Upper lobe of left lung (tissue), 4 donors: ENCODE measurements around the gene CEACAM19.

Experiments
- EP300 ChIP-seq, 4 donors: sonication (generic); formaldehyde crosslinking; IDR thresholded peaks; one replicate each; pipeline ENCODE4 v1.5.1; 2017; ENCODE audit warnings: antibody characterized with exemption in 4 of 4, control low read depth in 2 of 4
- POLR2A ChIP-seq, 4 donors: fragments of 450-650 bp; IDR thresholded peaks; one replicate each; pipeline ENCODE4 v1.5.1; 2016 to 2017; ENCODE audit warnings: antibody characterized with exemption in 4 of 4, mild to moderate bottlenecking in 2 of 4
- TF ChIP-seq, protein P1 (sequence below), 6 experiments: fragments of 450-650 bp in 4 of 6; fragments of 200-600 bp in 2 of 6; sonication (generic) in 2 of 6; IDR thresholded peaks; one replicate each; pipeline ENCODE4 v1.5.1; 2016 to 2019; ENCODE audit warnings: antibody characterized with exemption in 6 of 6

DNA sequence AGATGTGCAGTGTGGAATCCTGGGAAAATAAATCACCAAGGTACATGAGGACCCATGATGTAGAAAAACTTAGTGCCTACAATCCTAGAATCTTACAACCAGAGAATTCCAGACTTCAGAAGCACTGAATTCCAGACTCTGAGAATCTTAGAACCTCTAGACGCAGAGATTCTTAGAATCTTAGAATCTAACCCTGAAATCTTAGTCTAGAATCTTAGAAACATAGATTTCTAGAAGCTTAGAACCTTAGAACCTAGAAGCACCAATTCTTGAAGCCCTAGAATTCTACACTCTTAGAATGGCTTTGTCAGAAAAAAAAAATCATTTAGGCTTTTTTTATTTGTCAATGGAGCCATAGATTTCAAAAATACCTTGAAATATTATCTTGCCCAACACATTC, 33.7 kb downstream of the CEACAM19 start:
- TF ChIP-seq POLR2A (IDR thresholded peaks at IDR 0.05), result no peak
- TF ChIP-seq, protein P1, sequence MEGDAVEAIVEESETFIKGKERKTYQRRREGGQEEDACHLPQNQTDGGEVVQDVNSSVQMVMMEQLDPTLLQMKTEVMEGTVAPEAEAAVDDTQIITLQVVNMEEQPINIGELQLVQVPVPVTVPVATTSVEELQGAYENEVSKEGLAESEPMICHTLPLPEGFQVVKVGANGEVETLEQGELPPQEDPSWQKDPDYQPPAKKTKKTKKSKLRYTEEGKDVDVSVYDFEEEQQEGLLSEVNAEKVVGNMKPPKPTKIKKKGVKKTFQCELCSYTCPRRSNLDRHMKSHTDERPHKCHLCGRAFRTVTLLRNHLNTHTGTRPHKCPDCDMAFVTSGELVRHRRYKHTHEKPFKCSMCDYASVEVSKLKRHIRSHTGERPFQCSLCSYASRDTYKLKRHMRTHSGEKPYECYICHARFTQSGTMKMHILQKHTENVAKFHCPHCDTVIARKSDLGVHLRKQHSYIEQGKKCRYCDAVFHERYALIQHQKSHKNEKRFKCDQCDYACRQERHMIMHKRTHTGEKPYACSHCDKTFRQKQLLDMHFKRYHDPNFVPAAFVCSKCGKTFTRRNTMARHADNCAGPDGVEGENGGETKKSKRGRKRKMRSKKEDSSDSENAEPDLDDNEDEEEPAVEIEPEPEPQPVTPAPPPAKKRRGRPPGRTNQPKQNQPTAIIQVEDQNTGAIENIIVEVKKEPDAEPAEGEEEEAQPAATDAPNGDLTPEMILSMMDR (IDR thresholded peaks at IDR 0.05), result no peak
- no peak for TF ChIP-seq EP300 (IDR thresholded peaks at IDR 0.05)
